HG03575 (cell line): Measurements from ENCODE around the gene PLCE1.
"Not testable (repeated sequence)": the region's sequence is repeated elsewhere in the genome, so short reads cannot be mapped to it uniquely, and the experiment has no call there.

Experiments
- ATAC-seq: cut with Tn5 transposase; IDR thresholded peaks from one replicate; pipeline ENCODE4 v1.9.1; 2021; ENCODE audit not compliant: unreplicated experiment, insufficient number of reproducible peaks, low FRiP score; ENCODE audit errors: extremely low read depth

PLCE1 gene

DNA sequence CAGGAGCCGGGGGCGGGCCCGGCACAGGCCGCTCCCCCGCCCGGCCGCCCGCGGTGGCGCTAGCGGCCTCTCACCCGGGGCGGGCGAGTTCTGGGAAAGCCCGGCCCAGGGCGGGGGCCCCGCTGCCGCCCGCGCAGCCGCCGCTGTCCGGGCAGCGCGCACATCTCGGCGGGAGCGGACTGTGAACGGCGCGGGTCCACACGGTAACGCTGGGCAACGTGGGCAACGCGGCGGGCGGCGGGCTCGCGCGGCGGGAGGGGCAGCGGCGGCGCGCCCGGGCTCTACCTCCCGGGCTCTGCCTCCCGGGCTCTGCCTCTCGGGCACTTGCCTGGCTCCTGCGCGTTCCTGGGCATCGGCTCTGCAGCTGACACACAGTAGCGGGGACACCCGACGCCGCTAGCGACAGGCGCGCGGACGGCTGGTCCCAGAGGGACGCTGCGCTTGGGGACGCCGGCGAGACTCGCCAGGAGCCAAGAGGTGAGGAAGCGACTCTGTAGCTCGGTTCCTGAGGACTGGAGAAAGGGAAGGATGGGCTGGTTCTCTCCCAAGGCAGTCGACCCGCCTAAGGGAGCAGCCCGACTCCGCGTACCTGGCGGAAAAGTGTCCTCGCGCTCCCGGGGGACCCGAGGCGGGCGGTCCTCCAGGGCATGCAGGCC, at the start of gene PLCE1:
Gene PLCE1 (plus strand): TSS at position 150 of the 656 bp plus-strand sequence. CDS start 37,116 bp downstream, outside the sequence.
- no peak for ATAC-seq

DNA sequence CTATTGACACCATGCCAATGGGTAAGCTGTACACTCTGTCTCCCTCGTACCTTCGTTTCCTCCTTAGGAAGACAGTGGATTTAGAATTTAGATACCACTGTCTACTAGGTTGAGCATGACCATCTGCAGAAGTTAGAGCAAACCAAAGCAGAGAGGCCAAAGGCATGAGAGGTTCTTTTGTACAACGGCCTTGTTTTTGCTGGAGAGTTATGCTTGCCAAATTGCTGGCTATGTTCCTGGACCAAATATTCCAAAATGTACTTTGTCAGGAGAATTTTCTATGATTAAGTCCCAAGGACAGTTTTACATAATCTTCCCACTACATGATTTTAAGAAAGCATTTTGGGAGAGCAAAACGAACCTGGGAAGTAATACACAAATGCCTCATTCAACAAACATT, 47.9 kb upstream of the PLCE1 start:
- ATAC-seq: no peak

DNA sequence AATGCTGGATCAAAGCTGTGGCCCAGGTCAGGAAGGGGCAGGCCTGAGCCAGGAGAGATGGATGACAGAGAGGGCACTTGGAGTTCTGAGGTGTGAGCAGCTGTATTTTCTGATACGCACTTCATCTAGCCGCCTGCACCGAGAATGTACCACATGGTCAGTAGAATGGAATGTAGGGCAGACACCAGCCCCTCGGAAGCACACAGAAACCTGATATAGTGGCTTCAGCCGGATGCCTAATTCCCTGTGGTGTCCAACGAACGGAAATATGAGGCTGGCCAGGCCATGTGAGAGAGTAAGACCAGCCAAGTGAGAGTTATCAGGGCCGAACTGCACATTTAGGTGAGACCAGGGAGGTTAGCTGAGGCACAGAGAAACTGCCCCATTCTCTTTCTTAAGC, 46.7 kb upstream of the PLCE1 start:
- ATAC-seq: no peak

DNA sequence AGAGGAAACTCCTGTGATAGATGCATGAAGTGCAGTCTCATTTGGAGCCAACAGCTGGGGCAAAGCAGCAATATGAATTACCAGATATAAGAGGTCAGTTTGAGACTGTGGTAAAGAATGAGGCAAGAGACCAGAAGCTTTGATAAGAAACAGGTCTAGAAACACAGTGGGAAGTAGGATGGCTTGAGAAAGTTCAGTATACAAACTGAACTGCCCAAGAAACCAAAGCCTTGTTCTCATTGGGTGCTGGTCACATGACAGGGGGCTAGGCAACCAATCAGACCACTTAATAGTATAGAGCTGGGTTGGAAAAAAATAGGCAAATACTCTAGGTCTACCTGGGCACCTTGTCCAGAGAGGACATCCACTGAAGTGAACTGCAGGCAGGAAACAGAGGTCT, 46.2 kb upstream of the PLCE1 start:
- ATAC-seq: no peak

DNA sequence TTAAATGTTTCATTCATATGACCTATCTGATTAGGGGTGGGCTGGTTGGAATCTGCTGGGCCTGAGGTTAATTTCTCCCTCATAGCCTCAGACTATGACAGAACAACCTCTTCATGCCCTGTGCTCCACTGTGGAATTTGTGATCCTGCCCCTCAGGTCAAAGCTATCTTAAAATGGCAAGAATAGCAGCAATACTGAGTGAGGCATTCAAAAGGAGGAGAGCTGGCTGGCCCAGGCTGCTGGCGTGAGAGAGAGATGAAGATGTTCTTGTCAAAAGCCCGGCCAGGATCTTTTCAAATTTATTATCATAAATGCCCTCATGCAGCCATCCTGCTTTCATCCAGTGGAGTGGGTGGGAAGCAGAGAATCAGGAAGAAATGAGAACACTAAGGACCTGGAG, 41.8 kb upstream of the PLCE1 start:
- ATAC-seq: no peak

DNA sequence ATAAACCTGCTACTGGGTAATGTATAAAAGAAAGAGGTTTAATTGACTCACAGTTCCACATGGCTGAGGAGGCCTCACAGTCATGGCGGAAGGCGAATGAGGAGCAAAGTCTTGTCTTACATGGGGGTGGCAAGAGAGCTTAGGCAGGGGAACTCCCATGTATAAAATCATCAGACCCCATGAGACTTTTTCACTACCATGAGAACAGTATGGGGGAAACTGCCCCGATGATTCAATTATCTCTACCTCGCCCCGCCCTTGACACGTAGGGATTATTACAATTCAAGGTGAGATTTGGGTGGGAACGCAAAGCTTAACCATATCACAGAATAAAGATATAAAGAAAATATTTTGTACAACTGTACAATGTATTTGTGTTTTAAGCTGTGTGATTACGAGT, 39.4 kb upstream of the PLCE1 start:
- no peak for ATAC-seq

DNA sequence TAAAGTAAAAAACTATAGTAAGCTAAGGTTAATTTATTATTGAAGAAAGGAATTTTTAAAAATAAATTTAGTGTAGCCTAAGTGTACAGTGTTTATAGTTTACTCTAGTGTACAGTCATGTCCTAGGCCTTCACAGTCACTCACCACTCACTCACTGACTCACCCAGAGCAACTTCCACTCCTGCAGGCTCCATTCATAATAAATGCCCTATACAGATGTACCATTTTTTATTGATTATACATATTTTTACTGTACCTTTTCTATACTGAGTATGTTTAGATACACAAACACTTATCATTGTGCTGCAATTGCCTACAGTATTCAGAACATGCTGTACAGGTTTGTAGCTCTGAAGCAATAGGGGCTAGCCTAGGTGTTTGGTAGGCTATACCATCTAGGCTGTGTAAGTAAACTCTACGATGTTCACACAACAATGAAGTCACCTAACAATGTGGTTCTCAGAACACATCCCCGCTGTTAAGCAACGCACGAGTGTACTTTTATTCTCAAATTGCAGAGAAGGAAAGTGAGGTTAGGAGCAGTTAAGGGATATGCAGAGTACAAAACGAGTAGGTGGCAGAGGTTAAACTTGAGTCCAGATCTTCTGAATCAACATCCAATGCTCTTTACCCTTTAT, 38.9 kb upstream of the PLCE1 start:
- no peak for ATAC-seq

DNA sequence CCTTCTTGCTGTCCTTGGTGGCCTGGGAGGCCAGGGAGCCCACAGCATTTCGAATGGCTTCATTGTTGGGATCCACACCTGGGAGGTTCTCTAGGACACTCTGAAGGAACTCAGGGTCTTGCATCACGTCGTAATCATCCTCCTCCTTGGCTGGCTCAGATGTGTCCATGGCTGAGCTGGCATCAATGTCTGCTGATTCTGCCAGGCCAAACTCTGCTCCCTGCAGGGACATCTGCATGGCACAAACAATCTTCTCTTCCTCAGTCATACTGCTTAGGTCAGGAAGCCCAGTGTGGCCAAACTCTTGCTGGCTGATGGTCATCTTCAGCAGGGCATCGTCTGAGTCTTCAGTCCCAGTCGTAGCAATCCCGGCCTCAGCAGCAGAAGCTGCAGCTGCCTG, 34.9 kb upstream of the PLCE1 start:
- ATAC-seq: no peak

DNA sequence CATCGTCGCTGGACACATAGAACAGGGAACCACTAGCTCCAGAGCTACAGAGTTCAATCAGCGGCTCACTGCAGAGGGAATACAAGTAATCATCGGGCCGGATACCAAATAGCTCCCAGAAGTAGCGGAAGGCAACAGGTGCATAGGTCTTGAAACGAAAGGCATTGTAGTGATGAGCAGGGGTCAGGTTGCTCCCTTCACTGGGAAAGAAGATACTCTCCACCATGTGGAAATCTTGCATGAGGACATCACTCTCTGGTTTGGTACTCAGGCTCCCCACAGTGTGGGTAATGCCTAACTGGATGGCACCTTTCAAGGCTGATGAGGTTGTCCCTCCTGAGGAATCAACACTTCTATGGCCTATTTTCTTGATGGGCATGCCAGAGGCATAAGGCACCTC, 32.7 kb upstream of the PLCE1 start:
- ATAC-seq: not testable (repeated sequence)

DNA sequence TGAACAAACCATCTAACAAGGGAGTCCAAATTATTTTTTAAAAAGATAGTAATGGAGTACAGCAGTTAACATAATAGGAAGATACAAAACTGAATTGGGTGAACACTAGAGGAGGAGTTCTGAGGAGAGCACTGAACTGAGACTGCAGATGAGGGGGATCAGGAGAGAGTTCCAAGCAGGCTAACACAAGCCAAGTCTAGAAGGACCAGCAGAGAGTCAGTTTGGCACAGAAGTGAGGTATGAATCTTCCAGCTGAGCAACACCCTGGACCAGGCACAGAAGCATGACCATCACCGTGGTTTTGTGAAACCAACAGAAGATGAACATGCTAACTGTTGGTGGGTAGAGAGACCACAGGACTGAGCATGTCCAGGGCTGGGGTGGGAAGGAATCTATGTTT, 30.8 kb upstream of the PLCE1 start:
- no peak for ATAC-seq

DNA sequence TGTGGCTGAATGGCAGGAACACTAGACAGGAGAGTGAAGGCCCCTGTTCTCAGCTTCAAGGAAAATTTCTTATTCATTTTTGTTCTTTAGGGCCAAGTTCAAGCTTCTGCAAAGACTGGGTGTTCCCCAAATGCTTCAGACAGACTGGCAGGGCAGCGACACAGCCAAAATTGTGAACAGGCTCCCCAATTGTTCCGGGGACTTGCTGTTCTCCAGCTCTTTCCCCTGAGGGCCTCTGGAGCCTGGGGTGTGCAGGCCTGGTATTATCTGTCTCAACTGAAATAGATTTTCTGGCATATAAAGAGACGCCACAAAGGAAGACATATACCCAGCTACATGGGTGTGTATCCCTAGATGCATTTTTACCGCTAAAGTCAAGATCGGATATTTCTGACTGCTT, 30.3 kb upstream of the PLCE1 start:
- ATAC-seq: no peak

DNA sequence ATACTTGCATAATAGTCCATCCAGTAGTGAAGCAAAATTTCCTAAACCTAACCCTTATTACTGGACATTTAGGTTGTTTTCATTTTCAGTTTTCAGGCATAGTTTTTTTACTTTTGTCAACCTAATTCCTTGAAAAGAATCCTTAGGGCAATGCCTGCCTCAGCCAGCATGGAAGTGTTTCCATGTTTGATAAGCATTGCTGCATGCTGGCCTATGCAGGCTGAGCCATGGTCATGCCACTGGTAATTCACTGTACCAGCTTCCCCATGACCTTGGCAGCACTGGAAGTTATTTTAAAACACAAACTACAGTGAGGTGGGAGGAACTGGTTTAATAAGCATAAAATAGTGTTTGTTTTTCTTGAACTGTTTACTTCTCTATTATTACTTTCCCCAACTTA, 27.8 kb upstream of the PLCE1 start:
- ATAC-seq: no peak

DNA sequence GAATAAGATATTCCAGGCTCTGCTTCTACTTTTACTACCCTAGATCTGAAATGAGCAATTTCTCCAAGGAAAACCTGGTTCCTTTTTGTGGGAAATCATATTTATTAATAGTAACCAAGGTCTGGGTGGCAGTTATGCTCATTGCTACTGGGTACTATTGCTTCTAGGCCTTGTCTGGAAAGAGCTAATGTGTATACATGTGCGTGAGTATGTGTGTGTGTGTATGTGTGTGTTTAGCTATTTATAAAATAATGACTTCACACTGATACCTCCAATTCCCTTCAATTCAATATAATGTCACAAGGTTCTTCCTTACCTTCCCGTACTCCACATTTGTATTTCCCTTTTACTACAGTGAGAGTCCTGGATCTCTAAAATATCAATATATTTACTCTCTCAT, 26.0 kb upstream of the PLCE1 start:
- no peak for ATAC-seq

DNA sequence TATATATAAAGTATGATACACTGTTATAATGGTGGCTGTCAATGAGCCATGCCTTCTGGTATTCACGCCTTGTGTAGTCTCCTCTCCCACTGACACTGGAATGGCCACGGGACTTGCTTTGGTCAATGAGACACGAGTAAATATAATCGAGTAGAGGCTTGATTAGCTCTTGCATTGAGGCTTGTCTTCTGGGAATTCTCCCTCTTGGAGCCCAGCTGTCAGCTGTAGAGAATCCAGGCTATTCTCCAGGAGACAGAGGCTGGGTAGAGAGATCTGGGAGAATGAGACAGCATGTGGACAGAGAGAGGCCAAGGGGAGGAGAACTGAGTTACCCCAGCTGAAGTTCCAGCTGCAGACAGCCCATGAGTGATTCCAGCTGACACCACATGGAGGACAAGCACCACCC, 25.2 kb upstream of the PLCE1 start:
- ATAC-seq: no peak

DNA sequence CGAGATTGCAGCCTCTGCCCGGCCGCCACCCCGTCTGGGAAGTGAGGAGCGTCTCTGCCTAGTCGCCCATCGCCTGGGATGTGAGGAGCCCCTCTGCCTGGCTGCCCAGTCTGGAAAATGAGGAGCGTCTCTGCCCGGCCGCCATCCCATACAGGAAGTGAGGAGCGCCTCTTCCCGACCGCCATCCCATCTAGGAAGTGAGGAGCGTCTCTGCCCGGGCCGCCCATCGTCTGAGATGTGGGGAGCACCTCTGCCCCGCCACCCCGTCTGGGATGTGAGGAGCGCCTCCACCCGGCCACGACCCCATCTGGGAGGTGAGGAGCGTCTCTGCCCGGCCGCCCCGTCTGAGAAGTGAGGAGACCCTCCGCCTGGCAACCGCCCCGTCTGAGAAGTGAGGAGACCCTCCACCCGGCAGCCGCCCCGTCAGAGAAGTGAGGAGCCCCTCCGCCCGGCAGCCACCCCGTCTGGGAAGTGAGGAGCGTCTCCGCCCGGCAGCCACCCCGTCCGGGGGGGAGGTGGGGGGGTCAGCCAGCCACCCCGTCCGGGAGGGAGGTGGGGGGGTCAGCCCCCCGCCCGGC, 23.2 kb upstream of the PLCE1 start:
- not testable (repeated sequence) for ATAC-seq

DNA sequence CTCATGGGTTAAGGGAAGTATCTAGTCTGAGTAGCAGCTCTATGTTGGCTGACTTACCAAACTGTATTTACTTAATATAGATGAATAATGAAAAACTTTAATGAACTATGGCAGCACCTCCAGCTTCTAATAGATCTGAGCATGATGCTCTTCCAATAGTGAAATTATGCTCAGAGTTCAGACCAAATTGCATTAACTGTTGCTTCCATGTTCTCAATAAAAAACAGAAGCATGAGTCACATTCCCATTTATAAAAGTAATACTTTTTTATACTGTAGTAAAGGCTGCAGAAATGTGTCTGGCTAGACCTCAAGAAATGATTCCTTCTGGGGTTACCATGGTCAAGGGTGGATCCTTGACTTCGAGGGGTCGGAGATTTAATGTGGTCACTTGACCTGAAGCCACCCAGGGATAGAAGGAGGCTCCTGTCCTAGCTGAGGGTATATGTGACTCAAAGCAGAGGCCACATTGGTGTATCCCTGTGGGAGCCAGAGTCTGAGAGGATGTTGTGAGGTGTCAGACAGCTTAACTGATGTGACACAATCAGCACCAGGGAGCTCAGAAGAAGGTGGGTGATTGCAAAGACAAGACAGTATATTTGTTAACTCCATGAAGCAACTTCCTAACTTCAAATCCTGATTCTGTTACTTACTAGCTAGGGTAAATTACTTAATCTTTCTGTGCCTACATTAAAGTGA, 19.8 kb upstream of the PLCE1 start:
- ATAC-seq: no peak

DNA sequence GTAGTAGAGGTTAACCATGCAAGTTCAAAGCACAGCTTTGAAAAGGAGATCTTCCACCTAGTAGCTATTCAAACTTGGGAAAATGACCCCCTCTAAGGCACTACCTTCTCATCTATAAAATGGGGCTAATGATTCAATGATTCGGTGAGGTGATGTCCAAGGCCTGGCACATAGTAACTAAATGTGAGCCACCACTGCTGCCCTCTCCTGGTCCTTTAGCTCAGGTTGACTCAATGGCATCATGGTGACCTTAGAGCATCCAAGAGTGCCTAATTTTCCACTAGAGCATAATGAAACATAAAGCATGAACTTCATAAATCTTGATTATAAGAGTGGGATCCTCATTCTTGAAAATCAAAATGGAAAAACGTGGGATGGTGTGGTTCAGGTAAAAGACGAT, 16.3 kb upstream of the PLCE1 start:
- no peak for ATAC-seq

DNA sequence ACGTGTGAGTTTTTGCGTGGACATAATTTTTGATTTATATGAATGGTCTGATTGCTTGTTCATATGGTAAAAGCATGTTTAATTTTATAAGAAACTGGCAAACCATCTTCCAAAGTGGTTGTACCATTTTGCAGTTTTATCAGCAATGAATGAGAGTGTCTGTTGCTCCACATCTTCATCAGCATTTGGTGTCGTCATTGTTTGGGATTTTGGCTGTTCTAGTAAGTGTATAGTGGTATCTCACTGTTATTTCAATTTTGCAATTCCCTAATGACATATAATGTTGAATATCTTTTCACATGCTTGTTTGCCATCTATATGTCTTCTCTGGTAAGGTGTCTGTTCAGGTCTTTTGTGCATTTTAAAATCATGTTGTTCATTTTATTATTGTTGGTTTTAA, 13.2 kb upstream of the PLCE1 start:
- no peak for ATAC-seq

DNA sequence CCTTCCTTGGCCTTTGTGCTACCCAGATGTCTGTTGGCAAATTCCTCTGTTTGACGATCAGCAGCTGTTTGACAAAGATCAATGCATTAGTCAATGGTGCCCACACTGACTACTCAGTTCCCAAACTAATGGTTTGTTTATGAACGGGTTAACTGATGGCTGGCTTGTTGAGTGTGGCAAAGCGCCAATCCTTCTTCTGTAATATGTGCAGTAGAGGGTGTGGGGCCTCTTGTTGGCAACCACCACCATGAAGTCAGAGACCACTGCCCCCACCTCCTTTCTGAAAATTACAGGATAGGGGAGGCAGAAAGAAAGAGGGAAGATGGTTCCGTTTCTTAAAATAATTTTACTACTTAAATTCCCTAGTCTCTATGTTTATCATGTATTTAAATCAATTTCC, 2.6 kb upstream of the PLCE1 start:
- ATAC-seq: no peak

DNA sequence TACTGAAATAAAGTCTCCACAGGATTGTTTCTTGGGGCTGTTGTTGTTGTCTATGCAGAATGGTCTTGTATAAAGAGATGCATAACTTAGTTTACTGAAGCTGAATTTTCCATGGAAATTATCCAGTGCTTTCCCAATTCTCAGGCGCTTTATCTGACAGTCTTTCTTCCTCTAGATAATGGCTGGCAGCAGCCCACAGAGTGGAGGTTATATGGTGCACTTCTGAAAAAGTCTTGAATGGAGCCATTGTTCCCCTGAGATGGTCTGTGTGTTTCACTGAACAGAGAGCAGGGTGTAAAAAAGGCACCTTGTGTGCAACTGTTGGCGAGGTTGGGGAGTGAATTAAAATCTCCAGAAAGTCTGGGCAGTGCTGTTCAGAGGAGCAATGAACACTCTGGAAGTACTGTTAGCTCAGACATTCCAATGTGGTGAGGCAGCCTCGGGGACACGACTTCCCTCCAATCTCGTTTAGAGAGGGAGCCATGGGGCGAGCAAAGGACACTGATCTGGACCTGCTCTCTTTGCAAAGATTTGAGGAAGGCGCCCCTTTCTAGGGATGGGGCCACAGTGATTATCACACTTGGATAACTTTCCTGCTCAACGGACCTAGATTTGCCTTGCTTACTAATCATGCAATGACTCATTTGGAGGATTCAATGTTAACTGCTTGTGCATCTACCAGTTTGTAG, 2.0 kb upstream of the PLCE1 start:
- ATAC-seq: no peak
